SH-SY5Y (cell line): ENCODE measurements around the gene PRKD1.

Experiments
- GATA2 ChIP-seq: IDR thresholded peaks from 2 replicates; pipeline ENCODE4 v1.6.1; 2011; ENCODE audit warnings: mild to moderate bottlenecking, low read depth, low read length
- GATA3 ChIP-seq: IDR thresholded peaks from 2 replicates; pipeline ENCODE4 v1.6.1; 2011; ENCODE audit warnings: low read depth, mild to moderate bottlenecking, low read length, moderate library complexity

DNA sequence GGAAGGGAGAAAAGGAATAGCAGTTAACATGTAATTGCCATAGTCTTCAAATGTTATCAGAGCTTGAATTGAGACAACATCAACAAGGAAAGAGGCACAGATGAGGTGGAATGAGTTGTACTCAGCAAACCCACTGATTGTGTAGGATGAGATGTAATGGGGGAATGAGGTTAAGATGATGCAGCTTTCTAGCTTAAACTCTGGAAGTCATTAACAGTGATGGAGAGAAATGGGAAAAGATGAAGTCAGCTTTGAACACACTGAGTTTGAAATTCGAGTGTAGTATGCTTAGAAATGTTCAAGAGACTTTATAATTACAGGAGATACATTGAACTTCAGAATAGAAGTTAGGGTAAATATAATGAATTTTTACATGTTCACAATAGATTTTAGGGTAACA lies 106.9 kb downstream of the PRKD1 start:
- TF ChIP-seq GATA3 (no peak), GATA2 (no peak)
